ENCODE measurements around the gene CLMN.
A peak's percentile ranks its signal among the peaks of the same experiment; 100 is the strongest.
"Not testable (repeated sequence)": the region's sequence is repeated elsewhere in the genome, so short reads cannot be mapped to it uniquely, and the experiment has no call there.

The CLMN gene

DNA sequence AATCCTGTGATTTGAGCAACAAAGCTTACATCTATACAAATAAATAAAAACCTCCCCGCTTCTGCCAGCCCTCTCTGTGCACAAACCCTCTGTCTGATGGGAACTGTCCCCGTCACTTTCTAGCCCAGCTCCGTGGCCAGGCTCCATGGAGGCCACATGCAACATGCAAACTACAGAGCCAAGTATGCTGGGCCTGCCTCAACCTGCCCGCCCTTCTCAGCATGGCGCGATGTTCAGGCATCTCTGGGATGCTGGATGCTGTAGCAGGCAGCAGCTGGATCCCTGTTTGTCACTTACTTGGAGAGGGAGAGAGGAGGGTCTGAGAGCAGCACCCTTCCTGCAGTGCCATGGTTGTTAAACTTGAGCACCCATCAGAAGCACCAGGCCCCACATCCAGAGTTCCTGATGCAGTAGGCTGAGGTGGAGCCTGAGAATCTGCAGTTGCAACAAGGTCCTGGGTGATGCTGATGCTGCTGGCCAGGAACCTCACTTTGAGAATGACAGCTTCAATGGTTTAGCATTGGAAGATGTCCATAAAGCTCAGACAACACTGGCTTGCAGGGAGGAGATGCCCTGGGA lies 32.4 kb downstream of the CLMN start:
- DNase-seq (ENCODE audit: low read depth in 2 of 2): no peak

DNA sequence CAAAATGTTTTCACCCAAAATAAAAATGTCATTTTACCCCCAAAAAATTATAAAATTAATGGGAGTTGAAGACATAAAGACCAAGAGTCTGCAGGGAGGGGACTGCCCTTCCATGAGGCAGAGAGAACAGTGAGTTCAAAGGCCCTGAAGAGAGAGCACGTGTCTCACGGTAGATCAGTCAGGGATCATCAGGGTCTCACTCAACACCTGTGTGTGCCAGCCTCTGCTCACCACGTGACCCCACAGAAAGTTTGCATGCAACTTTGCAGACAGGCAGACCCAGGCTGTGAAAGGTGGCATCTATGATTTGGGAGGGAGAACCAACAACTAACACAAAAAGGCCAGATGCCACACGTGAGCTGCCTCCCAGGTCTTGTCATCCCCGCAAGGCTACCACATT lies 33.1 kb downstream of the CLMN start:
- no peak for DNase-seq (ENCODE audit: low read depth in 2 of 2)

DNA sequence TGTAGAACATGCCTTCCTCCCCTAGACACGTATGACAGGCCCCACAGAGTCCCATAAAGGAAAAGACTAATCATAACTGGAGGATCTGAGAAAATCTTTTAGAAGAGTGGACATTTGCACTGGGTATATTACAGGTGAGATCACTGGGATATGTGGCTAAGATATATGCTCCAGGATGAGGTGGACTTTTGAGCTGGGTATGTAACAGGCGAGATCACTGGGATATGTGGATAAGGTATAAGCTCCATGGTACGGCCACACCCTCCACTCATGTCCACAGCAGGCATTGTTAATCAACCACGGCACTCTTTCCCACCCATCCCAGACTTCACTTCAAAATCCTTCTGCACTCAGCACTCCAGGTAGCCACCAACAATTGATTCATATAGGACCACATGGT lies 34.1 kb downstream of the CLMN start:
- no peak for DNase-seq (ENCODE audit: low read depth in 2 of 2)

DNA sequence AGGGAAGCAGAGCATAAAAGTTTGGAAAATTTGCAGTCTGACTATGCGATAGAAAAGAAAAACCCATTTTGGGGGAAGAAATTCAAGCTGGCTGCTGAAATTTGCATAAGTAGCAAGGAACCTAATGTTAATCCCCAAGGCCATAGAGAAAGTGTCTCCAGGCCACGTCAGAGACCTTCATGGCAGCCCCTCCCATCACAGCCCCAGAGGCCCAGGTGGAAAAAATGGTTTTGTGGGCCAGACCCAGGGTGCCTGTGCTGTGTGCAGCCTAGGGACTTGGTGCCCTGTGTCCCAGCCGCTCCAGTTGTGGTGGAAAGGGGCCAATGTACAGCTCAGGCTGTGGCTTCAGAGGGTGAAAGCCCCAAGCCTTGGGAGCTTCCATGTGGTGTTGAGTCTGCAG lies 35.9 kb downstream of the CLMN start:
- DNase-seq (ENCODE audit: low read depth in 2 of 2): not testable (repeated sequence)

DNA sequence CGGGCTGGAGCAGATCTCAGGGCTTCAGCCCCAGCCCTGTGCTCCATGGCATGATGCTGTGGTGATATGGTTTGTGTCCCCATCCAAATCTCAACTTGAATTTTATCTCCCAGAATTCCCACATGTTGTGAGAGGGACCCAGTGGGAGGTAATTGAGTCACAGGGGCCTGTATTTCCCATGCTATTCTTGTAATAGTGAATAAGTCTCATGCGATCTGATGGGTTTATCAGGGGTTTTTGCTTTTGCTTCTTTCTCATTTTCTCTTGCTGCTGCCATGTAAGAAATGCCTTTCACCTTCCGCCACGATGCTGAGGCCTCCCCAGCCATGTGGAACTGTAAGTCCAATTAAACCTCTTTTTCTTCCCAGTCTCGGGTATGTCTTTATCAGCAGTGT lies 36.7 kb downstream of the CLMN start:
- DNase-seq (ENCODE audit: low read depth in 2 of 2): not testable (repeated sequence)

DNA sequence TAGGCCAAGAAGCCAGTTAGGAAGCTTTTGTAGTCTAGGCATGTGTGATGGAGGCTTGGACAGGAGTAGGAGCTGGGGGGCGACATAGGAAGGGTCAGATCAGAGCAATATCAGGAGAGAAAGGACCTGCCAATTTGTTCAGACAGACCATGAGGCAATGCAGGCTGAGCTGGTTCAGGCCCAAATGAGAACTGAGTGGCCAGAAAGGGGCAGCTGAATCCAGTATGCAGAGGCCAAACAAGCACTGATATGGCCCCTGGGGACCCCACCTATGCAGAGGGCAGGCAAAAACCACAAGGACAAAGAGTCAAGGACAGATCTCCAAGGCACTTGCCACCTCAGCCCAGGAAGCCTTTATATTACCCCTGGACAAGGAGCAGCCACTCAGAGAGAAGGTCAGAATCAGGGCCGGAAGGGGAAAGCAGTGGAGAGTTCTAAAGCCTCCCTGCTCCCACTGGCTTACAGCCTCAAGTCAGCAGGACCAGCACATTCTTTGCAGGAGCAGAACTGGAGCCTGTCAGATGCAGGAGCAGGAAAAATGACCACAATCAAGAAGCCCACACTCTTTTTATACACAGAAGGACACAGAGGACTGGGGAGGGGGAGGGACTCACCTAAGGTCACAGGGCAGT lies 37.2 kb downstream of the CLMN start:
- no peak for DNase-seq (ENCODE audit: low read depth in 2 of 2)

DNA sequence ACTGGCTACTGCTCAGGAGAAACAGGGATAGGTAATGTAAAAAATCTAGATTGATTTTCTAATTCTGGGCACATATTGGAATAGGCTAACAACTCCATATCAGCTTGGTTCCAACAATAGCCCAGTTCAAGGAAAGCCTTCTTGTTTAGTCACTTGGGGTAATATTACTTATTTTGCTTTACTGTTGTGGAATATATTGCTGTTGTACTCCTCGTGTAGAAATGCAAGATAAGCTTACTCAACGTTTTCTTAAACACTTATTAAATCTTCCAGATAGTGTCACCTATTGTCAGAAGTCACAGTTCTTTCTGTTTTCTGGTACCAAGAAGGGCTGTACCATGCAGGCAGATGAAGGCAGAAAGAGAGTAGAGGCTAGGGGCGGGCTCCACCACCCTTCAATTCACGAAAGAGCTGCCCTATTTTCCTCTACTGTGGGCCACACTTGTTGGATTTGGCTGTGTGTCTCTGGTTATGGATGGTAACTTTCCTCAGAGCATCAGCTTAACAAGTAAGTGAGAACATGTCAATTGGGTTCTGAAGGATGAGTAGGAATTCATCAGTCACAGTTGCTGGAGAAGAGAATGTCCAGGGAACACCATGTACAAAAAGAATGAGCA lies 38.0 kb downstream of the CLMN start:
- no peak for DNase-seq (ENCODE audit: low read depth in 2 of 2)

DNA sequence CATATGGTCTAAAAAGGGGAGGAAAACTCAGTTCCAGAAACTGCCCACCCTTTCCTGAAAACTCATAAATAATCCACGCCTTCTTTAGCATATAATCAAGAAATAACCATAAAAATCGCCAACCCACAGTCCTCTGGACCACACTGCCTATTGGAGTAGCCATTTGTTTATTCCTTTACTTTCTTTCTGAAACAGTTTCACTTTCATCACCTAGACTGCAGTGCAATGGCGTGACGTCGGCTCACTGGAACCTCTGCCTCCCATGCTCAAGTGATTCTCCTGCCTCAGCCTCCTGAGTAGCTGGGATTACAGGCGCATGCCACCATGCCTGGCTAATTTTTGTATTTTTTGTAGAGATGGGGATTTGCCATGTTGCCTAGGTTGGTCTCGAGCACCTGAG lies 44.2 kb downstream of the CLMN start:
- DNase-seq (ENCODE audit: low read depth in 2 of 2): no peak

DNA sequence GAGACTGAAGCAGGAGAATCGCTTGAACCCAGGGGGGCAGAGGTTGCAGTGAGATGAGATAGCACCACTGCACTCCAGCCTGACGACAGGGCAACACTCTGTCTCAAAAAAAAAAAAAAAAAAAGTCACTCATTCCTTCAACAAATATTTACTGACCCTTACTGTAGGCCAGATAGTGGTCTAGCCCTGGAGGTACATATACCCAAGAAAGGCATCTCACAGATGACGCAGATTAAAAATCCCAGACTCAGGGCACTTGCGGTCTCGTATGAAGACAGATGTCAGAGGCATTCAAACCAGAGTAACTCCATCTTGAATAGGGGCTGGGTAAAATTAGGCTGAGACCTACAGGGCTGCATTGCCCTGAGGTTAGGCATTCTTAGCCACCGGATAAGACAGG lies 44.8 kb downstream of the CLMN start:
- no peak for DNase-seq (ENCODE audit: low read depth in 2 of 2)

DNA sequence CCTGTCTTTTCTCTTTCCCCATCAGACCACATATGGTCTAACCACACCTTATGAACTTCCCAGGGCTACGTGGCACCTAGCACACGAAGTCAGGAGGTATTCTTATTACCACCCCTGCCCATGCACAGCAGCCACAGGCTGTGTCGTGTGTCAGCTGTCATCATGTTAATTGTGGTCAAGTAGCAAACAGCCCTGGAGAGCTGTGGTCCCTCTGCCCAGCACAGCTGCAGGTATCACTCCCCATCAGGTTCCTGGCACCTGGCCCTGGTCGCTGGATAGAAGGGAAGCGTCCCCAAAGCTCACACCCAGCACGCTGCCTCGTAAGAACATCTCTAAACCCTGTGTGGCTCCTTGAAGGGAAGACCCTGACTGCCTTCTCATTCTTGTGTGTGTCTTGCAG lies 45.4 kb downstream of the CLMN start:
- DNase-seq (ENCODE audit: low read depth in 2 of 2): no peak

DNA sequence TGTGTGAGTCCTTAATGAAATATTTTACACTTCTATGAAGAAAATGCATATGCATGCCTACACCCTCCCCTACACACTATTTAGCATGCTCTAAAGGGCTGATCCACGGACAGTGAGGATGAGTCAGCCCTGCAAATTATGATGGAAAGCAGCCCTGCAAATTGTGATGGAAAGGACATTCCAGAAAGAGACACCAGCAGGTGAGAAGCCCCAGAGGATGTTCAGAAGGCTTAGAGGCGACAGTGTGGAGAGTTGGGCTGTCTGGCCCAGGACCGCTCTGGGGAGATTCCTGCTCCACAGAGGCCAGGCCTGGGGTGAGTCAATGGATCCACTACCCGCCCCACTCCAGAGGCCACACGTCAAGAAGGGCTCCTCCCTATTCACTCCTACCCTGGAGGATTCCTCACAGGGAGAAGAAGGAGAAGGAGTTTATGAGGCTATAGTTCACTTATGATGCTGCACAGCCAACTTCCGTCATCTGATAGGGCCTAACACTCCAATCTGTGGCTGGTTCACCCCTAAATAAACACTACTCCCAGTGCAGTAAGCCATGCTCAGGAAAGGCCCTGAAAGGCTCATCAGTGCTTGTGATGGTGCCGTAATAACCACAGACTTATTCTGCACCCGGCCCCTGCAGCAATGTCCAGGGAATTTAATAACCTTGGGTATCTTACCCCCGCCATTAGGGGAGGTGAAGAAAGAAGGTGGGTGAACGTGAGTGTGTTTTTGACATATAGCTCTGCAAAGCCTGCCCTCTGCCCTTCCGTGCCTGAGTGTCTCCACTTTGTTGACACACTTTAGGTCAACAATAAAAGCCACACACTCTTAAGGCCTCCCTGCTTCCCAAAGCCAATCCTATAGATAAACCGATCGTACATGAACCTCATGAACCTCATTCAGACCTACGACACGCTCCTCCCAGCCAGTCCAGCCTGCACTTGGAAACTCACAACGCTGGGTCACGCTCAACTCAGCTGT lies 46.4 kb downstream of the CLMN start:
- DNase-seq (ENCODE audit: low read depth in 2 of 2): no peak

DNA sequence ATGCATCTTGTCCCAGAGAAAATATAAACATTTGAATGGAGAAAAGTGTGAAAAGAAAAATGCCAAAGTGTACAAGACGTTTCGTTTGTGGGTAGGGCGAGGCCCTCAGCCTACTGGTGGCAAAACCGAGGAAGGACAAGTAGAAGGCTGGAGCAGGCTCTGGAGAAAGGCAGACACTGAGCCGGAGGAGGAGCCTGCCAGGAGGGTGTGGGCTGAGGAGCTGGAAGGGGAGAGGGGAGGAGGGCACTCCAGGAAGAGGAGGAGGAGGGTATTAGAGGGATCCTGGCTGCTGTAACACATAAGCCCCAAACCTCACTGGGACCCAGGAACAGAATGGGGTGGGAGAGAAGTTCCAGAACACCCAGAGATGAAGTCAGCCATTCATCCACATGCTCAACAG lies 47.7 kb downstream of the CLMN start:
- DNase-seq (ENCODE audit: low read depth in 2 of 2): no peak

DNA sequence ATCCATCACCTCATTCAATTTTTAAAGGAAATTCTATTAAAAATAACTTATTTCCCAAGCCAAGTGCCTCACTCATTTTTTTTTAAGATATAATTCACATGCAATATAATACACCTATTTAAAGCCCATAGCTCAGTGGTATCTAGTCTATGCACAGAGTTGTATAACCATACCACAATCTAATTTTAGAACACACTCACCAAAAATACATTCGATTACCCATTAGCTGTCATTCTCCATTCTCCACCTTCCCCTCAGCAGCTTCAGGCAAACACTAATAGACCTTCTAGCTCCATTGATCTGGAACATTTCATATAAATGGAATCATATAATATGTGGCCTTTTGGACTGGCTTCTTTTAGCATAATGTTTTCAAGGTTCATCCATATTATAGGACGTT lies 49.5 kb downstream of the CLMN start:
- DNase-seq (ENCODE audit: low read depth in 2 of 2): no peak

DNA sequence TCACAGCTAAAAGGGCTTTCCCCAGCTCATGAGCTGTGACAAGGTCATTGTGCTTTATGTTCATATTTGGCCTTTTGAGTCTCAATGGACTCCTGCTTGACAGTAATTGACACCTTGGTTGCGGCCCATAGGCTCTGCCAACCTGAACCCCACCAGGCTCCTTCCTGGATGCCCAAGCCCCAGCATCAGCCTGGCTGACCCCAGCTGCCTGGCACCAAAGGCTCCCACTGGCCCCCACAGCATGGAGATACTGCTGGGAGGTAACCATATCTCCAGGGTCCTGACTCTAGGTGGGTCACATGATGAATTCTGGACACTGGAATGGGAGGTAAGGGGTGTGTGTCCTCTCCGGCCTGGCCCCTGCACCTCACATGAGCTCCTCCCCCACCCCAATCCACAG lies 50.2 kb downstream of the CLMN start:
- no peak for DNase-seq (ENCODE audit: low read depth in 2 of 2)

DNA sequence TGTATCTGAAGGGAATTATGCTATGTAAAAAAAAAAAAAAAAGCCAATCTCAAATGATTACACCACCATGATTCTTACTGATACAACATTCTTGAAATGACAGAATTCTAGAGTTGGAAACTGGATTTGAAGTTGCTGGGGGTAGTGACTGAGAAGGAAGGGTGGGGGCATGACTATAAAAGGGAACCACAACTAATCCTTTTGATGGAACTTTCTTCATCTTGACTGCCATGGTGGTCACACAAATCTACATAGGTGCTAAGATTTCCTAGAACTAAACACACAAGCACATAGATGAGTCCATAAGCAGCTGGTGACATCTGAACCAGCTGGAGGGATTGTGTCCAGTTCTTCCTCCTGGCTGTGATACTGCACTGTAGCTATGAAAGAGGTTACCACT lies 51.4 kb downstream of the CLMN start:
- DNase-seq (ENCODE audit: low read depth in 2 of 2): no peak

DNA sequence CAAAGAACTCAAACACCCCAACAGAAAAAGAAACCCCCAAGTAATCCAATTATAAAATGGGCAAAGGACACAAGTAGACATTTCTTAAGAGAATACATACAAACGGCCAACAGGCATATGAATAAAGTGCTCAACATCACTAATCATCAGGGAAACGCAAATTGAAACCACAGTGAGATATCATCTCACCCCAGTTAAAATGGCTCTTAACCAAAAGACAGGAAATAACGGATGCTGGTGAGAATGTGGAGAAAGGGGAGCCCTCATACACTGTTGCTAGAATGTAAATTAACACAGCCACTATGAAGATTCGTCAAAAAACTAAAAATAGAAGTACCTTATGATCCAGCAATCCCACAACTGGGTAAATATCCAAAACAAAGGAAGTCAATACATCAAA lies 52.4 kb downstream of the CLMN start:
- no peak for DNase-seq (ENCODE audit: low read depth in 2 of 2)

DNA sequence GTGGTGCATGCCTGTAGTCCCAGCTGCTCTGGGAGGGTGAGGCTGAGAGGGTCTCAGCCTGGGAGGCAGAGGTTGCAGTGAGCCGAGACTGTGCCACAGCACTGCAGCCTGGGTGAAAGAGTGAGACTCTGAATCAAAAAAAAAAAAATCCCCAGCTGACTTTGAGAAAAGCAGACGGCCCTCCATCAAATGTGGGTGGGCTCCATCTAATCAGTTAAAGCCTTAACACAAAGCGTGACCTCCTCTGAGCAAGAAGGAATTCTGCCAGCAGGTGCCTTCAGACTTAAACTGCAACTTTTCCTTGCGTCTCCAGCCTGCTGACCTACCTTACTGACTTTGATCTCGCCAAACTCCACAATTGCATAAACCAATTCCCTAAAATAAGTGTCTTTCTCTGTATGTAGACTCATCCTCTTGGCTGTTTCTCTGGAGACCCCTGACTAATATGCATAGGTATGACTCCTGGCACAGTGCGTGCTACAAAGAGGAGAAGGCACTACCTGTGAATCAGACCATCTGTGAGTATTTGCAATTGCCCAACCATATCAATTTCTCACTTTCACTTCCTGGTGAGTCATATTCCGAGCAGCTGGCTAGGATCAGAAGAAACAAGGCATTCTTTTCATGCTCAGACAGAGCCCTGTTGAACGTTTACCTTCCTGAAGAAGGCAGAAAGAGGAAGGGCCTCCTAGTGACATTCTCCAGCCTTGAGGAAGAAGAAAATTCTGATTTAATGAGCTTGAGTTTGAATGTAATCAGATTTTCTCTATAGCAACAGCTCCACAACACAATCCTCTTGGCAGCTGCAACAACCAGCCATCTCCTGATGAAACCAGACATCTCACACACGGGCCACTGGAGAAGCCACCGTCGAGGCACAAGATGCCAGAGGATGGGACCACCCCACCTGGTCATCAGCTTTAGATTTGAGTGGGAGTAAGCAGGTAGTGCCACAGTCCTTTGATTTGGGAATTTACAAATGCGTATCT lies 54.3 kb downstream of the CLMN start:
- DNase-seq (ENCODE audit: low read depth in 2 of 2): peak; percentile 40 to 56

DNA sequence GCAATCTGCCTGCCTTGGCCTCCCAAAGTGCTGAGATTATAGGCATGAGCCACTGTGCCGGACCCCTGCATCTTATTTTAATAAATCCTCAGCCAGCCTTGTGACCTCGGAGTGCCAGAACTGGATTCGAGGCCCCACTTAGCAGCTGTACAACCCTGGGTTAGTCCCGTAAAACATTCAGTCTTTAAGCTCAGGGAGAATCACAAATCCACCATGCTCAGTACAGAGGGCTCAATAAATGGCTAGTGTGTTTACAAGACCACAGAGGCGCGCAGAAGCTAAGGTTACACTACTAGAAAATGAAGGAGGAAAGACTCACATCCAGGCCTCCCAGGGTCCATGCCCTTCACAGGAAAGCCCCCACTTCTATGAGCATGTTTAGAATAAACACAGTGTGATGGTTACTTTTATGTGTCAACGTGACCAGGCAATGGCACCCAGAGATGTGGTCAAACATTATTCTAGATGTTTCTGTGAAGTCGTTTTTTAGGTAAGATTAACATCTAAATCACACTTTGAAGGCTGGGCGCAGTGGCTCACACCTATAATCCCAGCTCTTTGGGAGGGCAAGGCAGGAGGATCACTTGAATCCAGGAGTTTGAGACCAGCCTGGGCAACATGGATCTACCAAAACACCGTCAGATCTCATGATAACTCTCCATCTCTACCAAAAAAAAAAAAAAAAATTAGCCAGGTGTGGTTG lies 55.3 kb downstream of the CLMN start:
- no peak for DNase-seq (ENCODE audit: low read depth in 2 of 2)

DNA sequence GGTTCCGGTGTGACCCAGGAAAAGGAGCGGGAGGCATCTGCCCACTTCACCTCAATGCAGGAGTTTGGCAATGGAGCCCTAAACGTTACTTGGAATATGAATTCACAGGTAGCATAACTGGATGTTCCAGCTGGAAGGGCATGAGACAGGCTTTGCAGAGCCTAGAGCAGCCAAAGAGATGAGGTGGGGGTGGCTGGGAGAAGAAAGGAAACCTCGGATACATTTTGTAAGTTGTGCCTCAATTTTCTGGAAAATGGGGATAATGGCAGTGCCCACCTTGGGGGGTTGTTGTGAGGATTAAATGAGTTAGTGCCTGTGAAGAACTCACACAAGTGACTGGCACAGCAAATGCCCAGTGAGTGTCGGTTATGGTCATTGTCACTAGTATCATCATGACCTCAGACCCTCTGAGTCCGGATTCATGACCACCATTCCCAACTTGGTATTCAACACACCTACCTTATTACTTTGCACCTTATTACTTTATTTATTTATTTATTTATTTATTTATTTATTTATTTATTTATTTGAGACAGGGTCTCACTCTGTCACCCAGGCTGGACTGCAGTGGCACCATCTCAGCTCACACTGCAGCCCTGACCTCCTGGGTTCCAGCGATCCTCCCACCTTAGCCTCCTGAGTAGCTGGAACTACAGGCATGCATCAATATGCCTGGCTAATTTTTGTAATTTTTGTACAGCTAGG lies 56.0 kb downstream of the CLMN start:
- DNase-seq (ENCODE audit: low read depth in 2 of 2): no peak

DNA sequence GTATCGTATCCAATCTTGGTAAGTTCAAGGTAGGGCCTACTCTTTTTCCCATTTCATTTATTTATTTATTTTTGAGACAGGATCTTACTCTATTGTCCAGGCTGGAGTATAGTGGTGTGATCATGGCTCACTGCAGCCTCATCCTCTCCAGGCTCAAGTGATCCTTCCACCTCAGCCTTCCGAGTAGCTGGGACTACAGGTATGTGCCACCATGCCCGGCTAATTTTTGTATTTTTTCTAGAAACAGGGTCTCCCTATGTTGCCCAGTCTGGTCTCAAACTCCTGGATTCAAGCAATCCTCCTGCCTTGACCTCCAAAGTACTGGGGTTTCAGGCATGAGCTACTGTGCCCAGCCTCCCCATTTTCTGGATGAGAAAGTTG lies 57.2 kb downstream of the CLMN start:
- no peak for DNase-seq (ENCODE audit: low read depth in 2 of 2)

All from stimulated activated CD4-positive, alpha-beta T cell treated with anti-CD3 and anti-CD28 coated beads, Interleukin-15, amount 100 ng/mL, for 48 hours (primary cell).